Psoas muscle (tissue), 8 donors: ENCODE data around the gene LHPP. TPM values are rescaled to one million over a fixed set of nuclear protein-coding genes. Genes with fewer than 3 reads are reported as not detected.
A peak's percentile ranks its signal among the peaks of the same experiment; 100 is the strongest.

Experiments used
- ATAC-seq, 4 donors: fragments of 200-7000 bp; cut with Tn5 transposase; one replicate each; pipeline ENCODE4 v1.9.1; 2020; ENCODE audit warnings: moderate library complexity in 3 of 4, mild to moderate bottlenecking in 2 of 4
- DNase-seq, 2 donors: peaks; one replicate each; pipeline ENCODE4 v3.0.0-alpha.2; 2020
- H3K27ac ChIP-seq: fragments of 200-600 bp; one replicate; pipeline ENCODE4 v1.8.0; 2022
- H3K27me3 ChIP-seq, 3 donors: fragments of 200-600 bp in 1 of 3; one replicate each; pipeline versions ENCODE4 v1.6.1 to v1.8.0; 2013 to 2022; ENCODE audit warnings: low read length in 2 of 3, mild to moderate bottlenecking in 2 of 3, moderate library complexity in 1 of 3; ENCODE audit not compliant: insufficient read depth in 3 of 3
- H3K36me3 ChIP-seq, 2 donors: fragments of 200-600 bp in 1 of 2; one replicate each; pipeline versions ENCODE4 v1.6.1 to v1.8.0; 2013 to 2022; ENCODE audit warnings: low read depth in 1 of 2, mild to moderate bottlenecking in 1 of 2, moderate library complexity in 1 of 2; ENCODE audit not compliant: insufficient read depth in 1 of 2
- H3K4me1 ChIP-seq: fragments of 200-600 bp; one replicate; pipeline ENCODE4 v1.8.0; 2022
- H3K4me3 ChIP-seq: fragments of 200-600 bp; one replicate; pipeline ENCODE4 v1.8.0; 2022; ENCODE audit warnings: mild to moderate bottlenecking
- H3K9me3 ChIP-seq: fragments of 200-600 bp; one replicate; pipeline ENCODE4 v1.8.0; 2022
- WGBS, 3 donors: extraction: QIAGEN DNeasy Blood & Tissue Kit; methylation state at CpG; one replicate each; pipeline versions ENCODE4 v1.1.6 to v1.1.7; 2013; 5-methylcytosine and 5-hydroxymethylcytosine counted together
- intact Hi-C, 2 donors: fragments of 100-400 bp; cut with DNase I; formaldehyde crosslinking; loops; one replicate each; pipeline versions ENCODE4 v1.11.0 to v1.14.2; 2022
- polyA plus RNA-seq, 3 donors: library from polyadenylated mRNA; stranded (reverse); fragments of 200-250 nt; gene quantifications; one replicate each; pipeline ENCODE4 v1.2.3, GENCODE V29; 2013
- total RNA-seq, 4 donors: library from RNA; stranded (reverse); fragmentation: NEBNext Ultra II Directional in 2 of 4; extraction: Animal tissue kit (Norgen Biotek cat#: 25700) in 2 of 4; gene quantifications; one replicate each; pipeline versions ENCODE4 v1.2.1 to v1.2.4, GENCODE V29; 2021 to 2023
- TF ChIP-seq, protein P1 (sequence below): fragments of 200-600 bp; IDR thresholded peaks from one replicate; pipeline ENCODE4 v1.8.0; 2022; ENCODE audit warnings: antibody characterized with exemption
- donor health status: healthy with polysubstance abuse.
- donor health status: DM: no; HTN: no; CAD: no; lungs with moderate emphysema.
- donor health status: Bipolar disorder and iron deficiency.
- donor health status: healthy.
- donor health status: DM: yes; HTN: yes; CAD: no.
- donor health status: DM: no; HTN: no; CAD: no.
- donor health status: DM: no; HTN: no; CAD: no.
- donor health status: DM: yes; HTN: yes; CAD: no.

Gene LHPP
- total and polyA plus RNA-seq, 7 donors = 4.7 to 12.8 (median 6.1) TPM

DNA sequence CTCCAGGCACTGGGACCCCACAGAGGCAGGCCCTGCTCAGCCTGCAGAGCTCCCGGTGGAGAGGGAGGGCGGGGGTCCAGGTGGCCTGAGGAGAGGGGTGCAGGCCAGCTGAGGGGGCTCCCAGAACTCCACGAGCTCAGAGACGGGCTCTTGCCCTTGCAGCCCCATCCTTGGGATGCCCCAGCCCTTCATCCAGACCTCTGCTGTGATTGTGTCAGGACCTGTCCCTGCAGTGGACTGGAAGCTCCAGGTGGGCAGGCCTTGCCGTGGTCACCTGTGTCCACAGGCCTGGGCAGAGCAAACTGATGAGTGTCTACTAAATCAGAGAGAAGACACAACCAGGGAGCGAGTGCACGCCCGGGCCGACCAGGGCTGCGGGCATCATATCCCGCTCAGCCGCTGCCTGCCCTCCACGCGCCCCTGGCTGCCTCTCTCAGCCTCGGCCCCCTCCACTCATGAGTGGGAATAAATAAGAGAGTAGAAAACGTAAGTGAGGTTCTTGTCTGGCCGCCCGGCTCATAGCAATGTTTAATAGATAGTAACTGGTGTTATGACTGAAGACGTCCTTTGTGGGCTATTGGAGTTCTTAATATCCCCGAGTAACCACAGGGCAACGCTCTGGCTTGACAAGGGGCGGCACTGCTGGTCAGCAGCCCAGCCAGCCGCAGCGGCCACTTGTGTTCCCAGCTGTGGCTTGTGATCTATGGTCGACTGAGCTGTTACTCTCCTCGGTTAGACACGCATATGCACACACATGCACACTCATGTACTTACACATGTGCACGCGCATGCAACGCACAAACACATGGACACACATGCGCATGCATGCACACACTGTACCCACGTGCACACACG, 105.6 kb downstream of the LHPP start:
- H3K4me1 ChIP-seq = peaks cover 23% of the 10 kb centered on the region
- no peaks in the 10 kb centered on the region for H3K36me3 ChIP-seq
- H3K27ac ChIP-seq = no peak overlapping the region
- TF ChIP-seq, protein P1, sequence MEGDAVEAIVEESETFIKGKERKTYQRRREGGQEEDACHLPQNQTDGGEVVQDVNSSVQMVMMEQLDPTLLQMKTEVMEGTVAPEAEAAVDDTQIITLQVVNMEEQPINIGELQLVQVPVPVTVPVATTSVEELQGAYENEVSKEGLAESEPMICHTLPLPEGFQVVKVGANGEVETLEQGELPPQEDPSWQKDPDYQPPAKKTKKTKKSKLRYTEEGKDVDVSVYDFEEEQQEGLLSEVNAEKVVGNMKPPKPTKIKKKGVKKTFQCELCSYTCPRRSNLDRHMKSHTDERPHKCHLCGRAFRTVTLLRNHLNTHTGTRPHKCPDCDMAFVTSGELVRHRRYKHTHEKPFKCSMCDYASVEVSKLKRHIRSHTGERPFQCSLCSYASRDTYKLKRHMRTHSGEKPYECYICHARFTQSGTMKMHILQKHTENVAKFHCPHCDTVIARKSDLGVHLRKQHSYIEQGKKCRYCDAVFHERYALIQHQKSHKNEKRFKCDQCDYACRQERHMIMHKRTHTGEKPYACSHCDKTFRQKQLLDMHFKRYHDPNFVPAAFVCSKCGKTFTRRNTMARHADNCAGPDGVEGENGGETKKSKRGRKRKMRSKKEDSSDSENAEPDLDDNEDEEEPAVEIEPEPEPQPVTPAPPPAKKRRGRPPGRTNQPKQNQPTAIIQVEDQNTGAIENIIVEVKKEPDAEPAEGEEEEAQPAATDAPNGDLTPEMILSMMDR = no peak
- peak in 1 of 4 donors; percentile 17 for ATAC-seq
- intact Hi-C loops = loop anchor here in 1 of 2 donors (2.0 to 5.0 kb wide), 2 partner anchors 26 to 35 kb away; no protein-coding TSS in a partner anchor
- 75 to 88% (median 79%) methylated on average over 33 of the region's 33 CpGs for WGBS, 3 donors
- H3K4me3 ChIP-seq = no peak overlapping the region
- H3K9me3 ChIP-seq = no peaks in the 10 kb centered on the region
- peak in 1 of 2 donors; percentile 9 for DNase-seq
- H3K27me3 ChIP-seq = no peaks in the 10 kb centered on the region

DNA sequence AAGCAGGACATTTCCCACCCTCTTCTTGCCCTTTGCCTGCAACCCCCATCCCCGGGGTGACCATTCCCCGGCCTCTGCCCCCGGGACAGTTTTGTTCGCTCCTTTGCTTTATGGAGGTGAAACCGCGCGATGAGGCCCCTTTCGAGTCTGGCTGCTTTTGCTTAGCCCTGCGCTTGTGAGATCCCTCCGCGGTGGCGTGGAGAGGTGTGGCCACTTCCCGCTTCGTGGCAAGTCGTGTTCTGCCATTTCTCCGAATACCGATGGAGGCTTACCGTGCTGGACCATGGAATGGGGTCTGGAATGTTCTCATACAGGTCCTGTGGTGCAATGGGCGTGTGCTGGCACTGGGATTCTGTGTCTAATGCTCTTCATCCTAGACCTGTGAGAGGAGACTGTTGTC, 106.7 kb downstream of the LHPP start:
- Histone ChIP-seq H3K27ac (no peak overlapping the region), H3K9me3 (no peaks in the 10 kb centered on the region), H3K4me3 (no peak overlapping the region), H3K36me3 (no peaks in the 10 kb centered on the region), H3K27me3 (no peaks in the 10 kb centered on the region), H3K4me1 (peaks cover 17% of the 10 kb centered on the region)
- DNase-seq (peak in 1 of 2 donors; percentile 5), ATAC-seq (no peak)
- TF ChIP-seq, protein P1 = no peak
- intact Hi-C loops = loop anchor here in 1 of 2 donors (5.0 kb wide), 1 partner anchor 36 kb away; no protein-coding TSS in a partner anchor
- 90 to 95% (median 93%) methylated on average over 18 to 19 of the region's 19 CpGs for WGBS, 3 donors

DNA sequence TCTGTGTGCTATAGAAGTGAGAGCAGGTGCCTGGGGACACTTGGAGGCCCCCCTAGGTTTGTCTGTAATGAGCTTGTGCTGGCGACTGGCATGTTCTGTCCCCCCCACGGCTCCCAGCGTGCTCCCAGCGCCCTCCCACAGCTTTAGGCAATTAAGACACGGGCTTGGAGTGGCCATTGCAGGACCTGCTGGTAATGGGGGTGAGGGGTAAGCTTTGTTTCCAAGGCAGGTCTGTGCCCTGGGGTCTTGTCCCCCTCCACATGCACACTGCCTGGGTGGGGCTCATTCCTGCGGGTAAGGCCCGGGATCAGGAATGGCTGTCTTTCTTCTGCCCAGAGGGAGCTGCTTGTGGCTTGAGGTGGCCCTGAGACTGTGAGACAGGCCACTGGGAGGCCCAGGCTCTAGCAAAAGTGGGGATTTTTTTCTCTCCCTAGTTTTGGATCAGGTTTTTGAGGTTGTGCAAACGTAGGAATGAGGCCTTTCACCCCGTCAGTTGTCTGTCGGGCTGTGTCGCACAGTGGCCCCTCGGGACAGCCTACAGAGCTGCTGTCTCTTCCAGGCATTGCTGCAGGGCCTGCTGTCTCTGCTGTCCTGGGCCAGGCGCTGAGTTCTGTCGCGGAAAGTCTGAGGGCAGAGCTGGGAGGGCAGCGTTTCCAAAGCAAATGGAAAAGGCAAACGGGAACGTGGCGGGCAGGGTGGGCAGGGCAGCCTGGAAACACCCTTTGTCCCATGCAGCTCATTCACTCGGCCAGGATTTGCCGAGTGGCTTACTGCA, 107.4 kb downstream of the LHPP start:
- H3K4me3 ChIP-seq = no peak overlapping the region
- WGBS, 3 donors = 57 to 71% (median 64%) methylated on average over 21 of the region's 21 CpGs
- TF ChIP-seq, protein P1 = no peak
- ATAC-seq (no peak), DNase-seq (peak in 1 of 2 donors; percentile 12)
- intact Hi-C loops = loop anchor here in 1 of 2 donors (5.0 kb wide), 1 partner anchor 37 kb away; no protein-coding TSS in a partner anchor
- H3K9me3 ChIP-seq = no peaks in the 10 kb centered on the region
- H3K36me3 ChIP-seq = no peaks in the 10 kb centered on the region
- H3K27ac ChIP-seq = no peak overlapping the region
- peaks cover 17% of the 10 kb centered on the region for H3K4me1 ChIP-seq
- H3K27me3 ChIP-seq = no peaks in the 10 kb centered on the region

DNA sequence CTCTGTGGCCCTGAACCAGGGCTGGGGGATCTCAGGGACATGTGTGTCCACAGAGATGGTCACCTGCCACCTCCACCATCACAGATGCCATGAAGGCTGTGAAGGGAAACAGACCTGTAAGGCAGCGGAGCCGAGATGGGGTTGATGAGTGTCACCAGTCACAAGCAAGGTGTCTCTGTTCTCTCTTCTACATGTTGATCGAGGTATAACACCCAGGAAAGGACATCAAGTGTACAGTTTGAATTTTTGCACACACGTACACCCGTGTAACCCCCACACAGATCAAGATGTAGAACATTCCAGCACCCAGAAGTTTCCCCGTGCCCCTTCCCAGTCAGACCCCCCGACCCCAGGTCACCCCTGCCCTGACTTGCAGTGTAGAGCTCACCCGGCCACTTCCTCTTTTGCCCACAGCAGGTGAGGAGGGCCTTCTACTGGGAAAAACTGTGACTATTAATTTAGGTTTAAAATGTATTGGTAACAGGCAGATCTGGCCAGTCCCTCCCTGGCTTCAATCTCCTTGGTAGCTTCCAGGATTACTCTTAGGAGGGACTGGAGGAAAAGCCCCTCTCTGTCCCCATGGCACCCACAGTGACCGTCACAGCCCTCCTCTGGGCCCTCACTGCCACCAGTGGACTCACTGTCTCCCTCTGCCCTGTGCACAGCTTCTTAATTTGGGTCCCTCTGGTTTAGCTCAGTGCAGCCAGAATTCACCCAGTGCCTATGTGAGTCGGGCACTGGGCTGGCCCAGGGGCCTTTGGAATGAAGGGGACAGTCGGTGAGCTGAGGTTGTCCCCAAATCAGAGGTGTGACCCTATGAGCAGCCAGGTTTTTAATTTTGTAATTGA, 108.2 kb downstream of the LHPP start:
- no peak overlapping the region for H3K4me3 ChIP-seq
- no peaks in the 10 kb centered on the region for H3K9me3 ChIP-seq
- no peaks in the 10 kb centered on the region for H3K27me3 ChIP-seq
- peaks cover 16% of the 10 kb centered on the region for H3K4me1 ChIP-seq
- intact Hi-C loops = loop anchor here in 1 of 2 donors (5.0 kb wide), 1 partner anchor 38 kb away; no protein-coding TSS in a partner anchor
- 78 to 90% (median 79%) methylated on average over 11 of the region's 11 CpGs for WGBS, 3 donors
- H3K27ac ChIP-seq = no peak overlapping the region
- peak in 1 of 2 donors; percentile 1 for DNase-seq
- no peak for ATAC-seq
- TF ChIP-seq, protein P1 = no peak
- H3K36me3 ChIP-seq = no peaks in the 10 kb centered on the region
